ENCODE data around the gene KIF21B.

DNA sequence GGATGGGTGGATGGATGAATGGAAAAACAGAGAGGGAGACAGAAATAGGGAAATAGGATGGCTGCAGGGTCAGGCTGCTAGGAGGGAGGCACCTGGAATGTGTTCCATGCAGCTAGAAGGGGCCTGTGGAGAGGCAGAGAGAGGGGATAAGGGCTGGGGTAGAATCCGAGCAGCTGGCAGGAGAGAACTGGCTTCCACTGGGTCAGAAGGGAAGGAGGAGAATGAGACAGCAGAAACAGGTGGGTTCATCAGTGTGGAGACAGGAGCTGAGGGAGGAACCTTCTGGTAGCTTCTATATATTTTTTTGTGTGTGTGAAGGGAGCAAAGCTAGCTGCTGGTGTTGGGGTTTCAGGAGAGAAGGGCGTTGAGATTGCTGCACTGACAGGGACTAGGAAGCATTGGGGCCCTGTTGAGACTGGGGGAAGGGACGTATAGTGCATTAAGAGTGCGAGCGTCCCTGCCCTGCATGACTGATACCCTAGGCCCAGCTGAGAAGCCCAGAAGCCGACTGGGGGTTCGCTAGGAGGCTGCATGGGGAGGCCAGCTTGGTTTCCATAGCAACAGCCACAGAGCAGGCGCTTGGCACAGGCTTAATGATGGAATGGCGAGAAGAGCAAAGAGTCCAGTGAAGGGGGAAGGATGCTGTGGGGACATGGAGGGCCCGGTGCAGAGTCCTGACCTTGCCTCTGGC, 14.8 kb upstream of the KIF21B start:
- TF ChIP-seq, protein P1, sequence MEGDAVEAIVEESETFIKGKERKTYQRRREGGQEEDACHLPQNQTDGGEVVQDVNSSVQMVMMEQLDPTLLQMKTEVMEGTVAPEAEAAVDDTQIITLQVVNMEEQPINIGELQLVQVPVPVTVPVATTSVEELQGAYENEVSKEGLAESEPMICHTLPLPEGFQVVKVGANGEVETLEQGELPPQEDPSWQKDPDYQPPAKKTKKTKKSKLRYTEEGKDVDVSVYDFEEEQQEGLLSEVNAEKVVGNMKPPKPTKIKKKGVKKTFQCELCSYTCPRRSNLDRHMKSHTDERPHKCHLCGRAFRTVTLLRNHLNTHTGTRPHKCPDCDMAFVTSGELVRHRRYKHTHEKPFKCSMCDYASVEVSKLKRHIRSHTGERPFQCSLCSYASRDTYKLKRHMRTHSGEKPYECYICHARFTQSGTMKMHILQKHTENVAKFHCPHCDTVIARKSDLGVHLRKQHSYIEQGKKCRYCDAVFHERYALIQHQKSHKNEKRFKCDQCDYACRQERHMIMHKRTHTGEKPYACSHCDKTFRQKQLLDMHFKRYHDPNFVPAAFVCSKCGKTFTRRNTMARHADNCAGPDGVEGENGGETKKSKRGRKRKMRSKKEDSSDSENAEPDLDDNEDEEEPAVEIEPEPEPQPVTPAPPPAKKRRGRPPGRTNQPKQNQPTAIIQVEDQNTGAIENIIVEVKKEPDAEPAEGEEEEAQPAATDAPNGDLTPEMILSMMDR (IDR thresholded peaks at IDR 0.05): no peak
- no peak for TF ChIP-seq POLR2A (IDR thresholded peaks at IDR 0.05)

Measured in right lobe of liver (tissue), 4 donors.